Suprapubic skin (tissue), 4 donors: Measurements from ENCODE around the gene MYOM1.

Experiments
- EP300 ChIP-seq: sonication (generic); formaldehyde crosslinking; IDR thresholded peaks from one replicate; pipeline ENCODE4 v1.6.1; 2017; ENCODE audit warnings: antibody characterized with exemption
- POLR2AphosphoS5 ChIP-seq, 3 donors: sonication (generic); formaldehyde crosslinking; IDR thresholded peaks; one replicate each; pipeline ENCODE4 v1.6.1; 2017; ENCODE audit warnings: antibody characterized with exemption in 3 of 3
- TF ChIP-seq, protein P1 (sequence below), 2 donors: fragments of 200-600 bp in 1 of 2; fragments of 450-650 bp in 1 of 2; sonication (generic) in 1 of 2; IDR thresholded peaks; one replicate each; pipeline ENCODE4 v1.5.1; 2016 to 2019; ENCODE audit warnings: antibody characterized with exemption in 2 of 2, mild to moderate bottlenecking in 1 of 2, moderate library complexity in 1 of 2

DNA sequence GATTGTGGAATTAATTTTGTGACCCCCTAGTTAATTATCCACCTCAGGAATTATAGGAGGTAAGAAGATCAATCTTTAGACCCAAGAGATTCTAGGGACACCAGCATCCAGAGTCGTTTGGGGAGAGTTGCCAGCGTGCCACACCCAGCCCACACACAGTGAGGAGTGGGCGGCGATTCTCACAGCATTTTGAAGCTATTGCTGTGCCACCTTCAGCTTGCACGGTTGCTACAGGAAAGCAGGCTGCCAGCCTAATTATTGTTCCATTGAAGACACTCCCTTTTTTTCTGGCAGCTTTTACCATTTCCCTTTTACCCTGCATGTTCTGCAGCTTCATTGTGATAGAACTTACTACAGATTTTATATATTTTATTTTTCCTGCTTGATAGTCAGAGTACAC is 14.7 kb upstream of the MYOM1 start:
- TF ChIP-seq, protein P1, sequence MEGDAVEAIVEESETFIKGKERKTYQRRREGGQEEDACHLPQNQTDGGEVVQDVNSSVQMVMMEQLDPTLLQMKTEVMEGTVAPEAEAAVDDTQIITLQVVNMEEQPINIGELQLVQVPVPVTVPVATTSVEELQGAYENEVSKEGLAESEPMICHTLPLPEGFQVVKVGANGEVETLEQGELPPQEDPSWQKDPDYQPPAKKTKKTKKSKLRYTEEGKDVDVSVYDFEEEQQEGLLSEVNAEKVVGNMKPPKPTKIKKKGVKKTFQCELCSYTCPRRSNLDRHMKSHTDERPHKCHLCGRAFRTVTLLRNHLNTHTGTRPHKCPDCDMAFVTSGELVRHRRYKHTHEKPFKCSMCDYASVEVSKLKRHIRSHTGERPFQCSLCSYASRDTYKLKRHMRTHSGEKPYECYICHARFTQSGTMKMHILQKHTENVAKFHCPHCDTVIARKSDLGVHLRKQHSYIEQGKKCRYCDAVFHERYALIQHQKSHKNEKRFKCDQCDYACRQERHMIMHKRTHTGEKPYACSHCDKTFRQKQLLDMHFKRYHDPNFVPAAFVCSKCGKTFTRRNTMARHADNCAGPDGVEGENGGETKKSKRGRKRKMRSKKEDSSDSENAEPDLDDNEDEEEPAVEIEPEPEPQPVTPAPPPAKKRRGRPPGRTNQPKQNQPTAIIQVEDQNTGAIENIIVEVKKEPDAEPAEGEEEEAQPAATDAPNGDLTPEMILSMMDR (IDR thresholded peaks at IDR 0.05): no peak
- TF ChIP-seq POLR2AphosphoS5 (IDR thresholded peaks at IDR 0.05): no peak
- no peak for TF ChIP-seq EP300
